H9 (cell line): ENCODE data around the gene PLAC8. TPM values are rescaled to one million over a fixed set of nuclear protein-coding genes. Genes with fewer than 3 reads are reported as not detected.

Experiments used
- DNase-seq: peaks from one replicate; pipeline ENCODE4 v3.0.0-alpha.2; 2017
- H2AFZ ChIP-seq: one replicate; pipeline ENCODE4 v1.6.1; 2013; ENCODE audit warnings: mild to moderate bottlenecking, low read length, control low read depth, moderate library complexity
- H2AK5ac ChIP-seq: 2 replicates; pipeline ENCODE4 v1.6.1; 2013; ENCODE audit warnings: low read length, control low read depth, mixed read lengths; ENCODE audit not compliant: insufficient read length
- H2BK120ac ChIP-seq: one replicate; pipeline ENCODE4 v1.6.1; 2013; ENCODE audit warnings: low read depth, mild to moderate bottlenecking, low read length, control low read depth, inconsistent platforms; ENCODE audit not compliant: poor library complexity, severe bottlenecking
- H2BK12ac ChIP-seq: 2 replicates; pipeline ENCODE4 v1.6.1; 2013; ENCODE audit warnings: low read length, control low read depth, mixed read lengths, low read depth; ENCODE audit not compliant: insufficient read length
- H2BK15ac ChIP-seq: 2 replicates; pipeline ENCODE4 v1.6.1; 2013; ENCODE audit warnings: low read depth, low read length, control low read depth
- H2BK20ac ChIP-seq: one replicate; pipeline ENCODE4 v1.6.1; 2013; ENCODE audit warnings: low read depth, mild to moderate bottlenecking, low read length, control low read depth, inconsistent platforms; ENCODE audit not compliant: poor library complexity, severe bottlenecking
- H2BK5ac ChIP-seq: 2 replicates; pipeline ENCODE4 v1.6.1; 2013; ENCODE audit warnings: low read length, control low read depth, mixed read lengths; ENCODE audit not compliant: insufficient read length
- H3K14ac ChIP-seq: 2 replicates; pipeline ENCODE4 v1.6.1; 2013; ENCODE audit warnings: low read length, control low read depth; ENCODE audit not compliant: insufficient read depth
- H3K18ac ChIP-seq: 2 replicates; pipeline ENCODE4 v1.6.1; 2013; ENCODE audit warnings: low read depth, mild to moderate bottlenecking, mixed read lengths, low read length, control low read depth; ENCODE audit not compliant: insufficient read length
- H3K23ac ChIP-seq: 2 replicates; pipeline ENCODE4 v1.6.1; 2013; ENCODE audit warnings: low read length, control low read depth, mixed read lengths, low read depth; ENCODE audit not compliant: insufficient read length
- H3K23me2 ChIP-seq: 2 replicates; pipeline ENCODE4 v1.6.1; 2013; ENCODE audit warnings: low read depth, mild to moderate bottlenecking, mixed read lengths, low read length, control low read depth; ENCODE audit not compliant: insufficient read length, poor library complexity, severe bottlenecking
- H3K27ac ChIP-seq: 2 replicates; pipeline ENCODE4 v1.5.1; 2013; ENCODE audit warnings: low read length, control low read depth, mixed read lengths, low read depth; ENCODE audit not compliant: insufficient read length
- H3K27me3 ChIP-seq: 2 replicates; pipeline ENCODE4 v1.6.1; 2013; ENCODE audit warnings: low read length, control low read depth, inconsistent platforms; ENCODE audit not compliant: insufficient read depth
- H3K4ac ChIP-seq: 2 replicates; pipeline ENCODE4 v1.6.1; 2013; ENCODE audit warnings: low read depth, mild to moderate bottlenecking, control low read depth, inconsistent platforms, low read length, moderate library complexity
- H3K4me1 ChIP-seq: 2 replicates; pipeline ENCODE4 v1.6.1; 2013; ENCODE audit warnings: low read length, control low read depth, inconsistent platforms; ENCODE audit not compliant: insufficient read depth
- H3K4me2 ChIP-seq: 2 replicates; pipeline ENCODE4 v1.6.1; 2013; ENCODE audit warnings: low read length, control low read depth, mixed read lengths; ENCODE audit not compliant: insufficient read length, insufficient read depth
- H3K56ac ChIP-seq: 2 replicates; pipeline ENCODE4 v1.6.1; 2013; ENCODE audit warnings: low read depth, mild to moderate bottlenecking, mixed read lengths, low read length, control low read depth; ENCODE audit not compliant: insufficient read length
- H3K79me1 ChIP-seq: 2 replicates; pipeline ENCODE4 v1.6.1; 2013; ENCODE audit warnings: low read depth, mild to moderate bottlenecking, moderate library complexity, low read length, control low read depth, inconsistent platforms; ENCODE audit not compliant: insufficient read depth, poor library complexity, severe bottlenecking
- H3K79me2 ChIP-seq: 2 replicates; pipeline ENCODE4 v1.6.1; 2013; ENCODE audit warnings: low read length, control low read depth, inconsistent platforms; ENCODE audit not compliant: insufficient read depth
- H3K9ac ChIP-seq: 2 replicates; pipeline ENCODE4 v1.6.1; 2013; ENCODE audit warnings: low read length, control low read depth, mixed read lengths; ENCODE audit not compliant: insufficient read length; ENCODE audit errors: extremely low read depth
- H3K9me3 ChIP-seq: one replicate; pipeline ENCODE4 v1.6.1; 2013; ENCODE audit warnings: low read depth, low read length, inconsistent platforms; ENCODE audit not compliant: control insufficient read depth
- H3T11ph ChIP-seq: one replicate; pipeline ENCODE4 v1.6.1; 2013; ENCODE audit warnings: mild to moderate bottlenecking, low read length, control low read depth, inconsistent platforms
- H4K20me1 ChIP-seq: one replicate; pipeline ENCODE4 v1.6.1; 2013; ENCODE audit not compliant: control insufficient read depth, insufficient read length, insufficient read depth
- H4K5ac ChIP-seq: 2 replicates; pipeline ENCODE4 v1.6.1; 2013; ENCODE audit warnings: low read depth, mild to moderate bottlenecking, mixed read lengths, low read length, control low read depth; ENCODE audit not compliant: insufficient read length
- H4K8ac ChIP-seq: replicated peaks from 2 replicates; pipeline ENCODE4 v1.6.1; 2013; ENCODE audit warnings: low read length, control low read depth, mixed read lengths, low read depth; ENCODE audit not compliant: insufficient read length
- H4K91ac ChIP-seq: 2 replicates; pipeline ENCODE4 v1.6.1; 2013; ENCODE audit warnings: low read depth, mild to moderate bottlenecking, moderate library complexity, mixed read lengths, low read length, control low read depth; ENCODE audit not compliant: insufficient read length
- H3K27ac Mint-ChIP-seq, 3 experiments: 2 replicates in 2 of 3; 3 replicates in 1 of 3; pipeline ENCODE4 v1.8.0; 2020 to 2021; ENCODE audit warnings: mixed read lengths in 3 of 3, mild to moderate bottlenecking in 1 of 3, moderate library complexity in 1 of 3
- H3K27me3 Mint-ChIP-seq: 2 replicates; pipeline ENCODE4 v1.8.0; 2021; ENCODE audit warnings: low read depth, mild to moderate bottlenecking, moderate library complexity, mixed read lengths
- H3K36me3 Mint-ChIP-seq, 3 experiments: 2 replicates in 2 of 3; 3 replicates in 1 of 3; pipeline ENCODE4 v1.8.0; 2020 to 2021; ENCODE audit warnings: low read depth in 3 of 3, mixed read lengths in 3 of 3; ENCODE audit not compliant: insufficient read depth in 1 of 3
- H3K4me1 Mint-ChIP-seq, 2 experiments: 2 replicates each; pipeline ENCODE4 v1.8.0; 2020; ENCODE audit warnings: mixed read lengths in 2 of 2
- H3K4me3 Mint-ChIP-seq, 2 experiments: 2 replicates in 1 of 2; 3 replicates in 1 of 2; pipeline ENCODE4 v1.8.0; 2020 to 2021; ENCODE audit warnings: mild to moderate bottlenecking in 2 of 2, mixed read lengths in 2 of 2, moderate library complexity in 1 of 2
- H3K9me3 Mint-ChIP-seq, 2 experiments: 2 replicates in 1 of 2; 3 replicates in 1 of 2; pipeline ENCODE4 v1.8.0; 2020; ENCODE audit warnings: mild to moderate bottlenecking in 2 of 2, mixed read lengths in 2 of 2, moderate library complexity in 1 of 2
- WGBS: extraction: QIAGEN DNeasy Blood & Tissue Kit; methylation state at CpG from one replicate; pipeline ENCODE4 v1.1.7; 2013; ENCODE audit warnings: missing lambda C conversion rate, low lambda C conversion rate, mixed read lengths; ENCODE audit not compliant: insufficient read length; ENCODE audit errors: extremely low coverage; 5-methylcytosine and 5-hydroxymethylcytosine counted together
- total RNA-seq: library from RNA; stranded (reverse); gene quantifications from 2 replicates; pipeline ENCODE4 v1.2.1, GENCODE V29; 2021
- TF ChIP-seq, protein P1 (sequence below): fragments of 200-600 bp; sonication (generic); conservative IDR thresholded peaks from 3 replicates; pipeline ENCODE4 v1.8.0; 2021; ENCODE audit warnings: antibody characterized with exemption, mild to moderate bottlenecking

The PLAC8 gene
- total RNA-seq, 1 experiment from 2014 or later, result 1.6 TPM

DNA sequence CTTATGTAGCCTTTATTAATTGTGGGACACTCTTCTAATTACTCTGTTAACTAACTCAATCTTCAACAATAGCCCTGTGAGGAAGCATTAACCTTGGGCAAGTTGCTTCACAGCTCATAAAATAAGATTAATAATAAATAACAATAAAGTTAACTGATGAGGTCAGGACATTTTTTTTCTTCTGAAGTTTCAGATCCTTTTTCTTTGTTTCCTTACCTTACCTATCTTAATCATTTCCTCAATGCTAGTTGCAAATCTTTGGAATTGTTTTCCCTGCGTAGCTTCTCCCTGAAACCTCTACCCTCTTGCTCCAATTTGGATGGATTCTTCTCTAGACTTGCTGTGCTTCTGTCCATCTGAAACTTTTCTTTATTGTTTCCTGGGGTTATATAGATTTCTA is 17.5 kb upstream of the PLAC8 start:
- Histone ChIP-seq H3K9ac (no peak overlapping the region), H3K23me2 (no peaks in the 10 kb centered on the region), H4K20me1 (no peaks in the 10 kb centered on the region), H2AFZ (no peak overlapping the region), H3K27ac (no peak overlapping the region), H3T11ph (no peak overlapping the region), H3K27me3 (no peaks in the 10 kb centered on the region), H3K56ac (no peak overlapping the region), H2BK120ac (no peak overlapping the region), H3K18ac (no peak overlapping the region), H2AK5ac (no peak overlapping the region), H3K9me3 (no peaks in the 10 kb centered on the region), H3K4me2 (no peak overlapping the region), H3K14ac (no peak overlapping the region), H3K79me1 (no peaks in the 10 kb centered on the region), H2BK5ac (no peak overlapping the region), H4K5ac (no peak overlapping the region), H3K23ac (no peak overlapping the region), H2BK15ac (no peak overlapping the region), H3K4ac (no peak overlapping the region), H4K91ac (no peak overlapping the region), H3K79me2 (no peaks in the 10 kb centered on the region), H3K4me1 (no peaks in the 10 kb centered on the region), H4K8ac (no peak overlapping the region), H2BK12ac (no peak overlapping the region), H2BK20ac (no peak overlapping the region)
- Mint-ChIP-seq H3K4me1 (no peaks in the 10 kb centered on the region), H3K27ac (no peak overlapping the region), H3K27me3 (peaks cover 2% of the 10 kb centered on the region; the same call in 1 of the 2 replicates), H3K4me3 (no peak overlapping the region), H3K9me3 (peaks cover 32 to 35% of the 10 kb centered on the region in 2 experiments), H3K36me3 (peaks cover 3 to 24% (median 5%) of the 10 kb centered on the region in 3 experiments; a peak in 5 of 7 replicates)
- no CpG with 5 or more reads among the region's 1 CpG for WGBS
- TF ChIP-seq, protein P1, sequence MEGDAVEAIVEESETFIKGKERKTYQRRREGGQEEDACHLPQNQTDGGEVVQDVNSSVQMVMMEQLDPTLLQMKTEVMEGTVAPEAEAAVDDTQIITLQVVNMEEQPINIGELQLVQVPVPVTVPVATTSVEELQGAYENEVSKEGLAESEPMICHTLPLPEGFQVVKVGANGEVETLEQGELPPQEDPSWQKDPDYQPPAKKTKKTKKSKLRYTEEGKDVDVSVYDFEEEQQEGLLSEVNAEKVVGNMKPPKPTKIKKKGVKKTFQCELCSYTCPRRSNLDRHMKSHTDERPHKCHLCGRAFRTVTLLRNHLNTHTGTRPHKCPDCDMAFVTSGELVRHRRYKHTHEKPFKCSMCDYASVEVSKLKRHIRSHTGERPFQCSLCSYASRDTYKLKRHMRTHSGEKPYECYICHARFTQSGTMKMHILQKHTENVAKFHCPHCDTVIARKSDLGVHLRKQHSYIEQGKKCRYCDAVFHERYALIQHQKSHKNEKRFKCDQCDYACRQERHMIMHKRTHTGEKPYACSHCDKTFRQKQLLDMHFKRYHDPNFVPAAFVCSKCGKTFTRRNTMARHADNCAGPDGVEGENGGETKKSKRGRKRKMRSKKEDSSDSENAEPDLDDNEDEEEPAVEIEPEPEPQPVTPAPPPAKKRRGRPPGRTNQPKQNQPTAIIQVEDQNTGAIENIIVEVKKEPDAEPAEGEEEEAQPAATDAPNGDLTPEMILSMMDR, result no peak
- no peak for DNase-seq
